WTC11 (cell line): ENCODE results near the gene DBT. TPM values are rescaled to one million over a fixed set of nuclear protein-coding genes. Genes with fewer than 3 reads are reported as not detected.

Experiments used
- AFF4 ChIP-seq: sonication (generic); formaldehyde crosslinking; IDR thresholded peaks from 2 replicates; pipeline ENCODE4 v1.8.1; 2023; ENCODE audit warnings: mild to moderate bottlenecking, missing genetic modification reagents, borderline replicate concordance
- ATF2 ChIP-seq: sonication (generic); formaldehyde crosslinking; IDR thresholded peaks from 2 replicates; pipeline ENCODE4 v1.8.1; 2022; ENCODE audit warnings: low read depth, missing genetic modification reagents, borderline replicate concordance
- E2F1 ChIP-seq: sonication (generic); formaldehyde crosslinking; IDR thresholded peaks from 2 replicates; pipeline ENCODE4 v1.8.0; 2022; ENCODE audit warnings: mild to moderate bottlenecking, missing genetic modification reagents
- ETV6 ChIP-seq: sonication (generic); formaldehyde crosslinking; IDR thresholded peaks from 2 replicates; pipeline ENCODE4 v1.8.1; 2022; ENCODE audit warnings: mild to moderate bottlenecking, missing genetic modification reagents
- FOXK1 ChIP-seq: sonication (generic); formaldehyde crosslinking; IDR thresholded peaks from 2 replicates; pipeline ENCODE4 v1.8.0; 2022; ENCODE audit warnings: mild to moderate bottlenecking, moderate library complexity, missing genetic modification reagents
- GABPB1 ChIP-seq: sonication (generic); formaldehyde crosslinking; IDR thresholded peaks from 2 replicates; pipeline ENCODE4 v1.8.1; 2023; ENCODE audit warnings: mild to moderate bottlenecking, missing genetic modification reagents
- HMGXB4 ChIP-seq: sonication (generic); formaldehyde crosslinking; IDR thresholded peaks from 2 replicates; pipeline ENCODE4 v1.8.1; 2023; ENCODE audit warnings: mild to moderate bottlenecking, moderate library complexity, missing genetic modification reagents
- NFE2L1 ChIP-seq: sonication (generic); formaldehyde crosslinking; IDR thresholded peaks from 2 replicates; pipeline ENCODE4 v1.8.1; 2023; ENCODE audit warnings: missing genetic modification reagents
- NR2C2 ChIP-seq: sonication (generic); formaldehyde crosslinking; IDR thresholded peaks from 2 replicates; pipeline ENCODE4 v1.8.0; 2022; ENCODE audit warnings: mild to moderate bottlenecking, missing genetic modification reagents
- STAT6 ChIP-seq: sonication (generic); formaldehyde crosslinking; conservative IDR thresholded peaks from 2 replicates; pipeline ENCODE4 v1.8.1; 2023; ENCODE audit warnings: mild to moderate bottlenecking, low read depth, missing genetic modification reagents, moderate library complexity
- ZNF425 ChIP-seq: fragments of 250-450 bp; sonication (Bioruptor Pico); conservative IDR thresholded peaks from 2 replicates; pipeline ENCODE4 v1.9.0; 2021; ENCODE audit warnings: mild to moderate bottlenecking
- ZNF532 ChIP-seq: fragments of 250-450 bp; sonication (Bioruptor Pico); IDR thresholded peaks from 2 replicates; pipeline ENCODE4 v1.9.0; 2021; ENCODE audit warnings: mild to moderate bottlenecking, borderline replicate concordance
- total RNA-seq: library from RNA; stranded (reverse); gene quantifications from 3 replicates; pipeline ENCODE4 v1.2.3, GENCODE V29; 2021

The DBT gene
- total RNA-seq, 1 experiment from 2014 or later: 20.1 TPM

GRCh38 chr1:100249537-100250257 is at the start of gene DBT (continued):
- TF ChIP-seq AFF4 (CRISPR knock-in tag) (no peak), NR2C2 (no peak), STAT6 (CRISPR knock-in tag) (no peak), NFE2L1 (CRISPR knock-in tag) (peak; percentile 68; the same call in 1 of the 2 replicates), HMGXB4 (CRISPR knock-in tag) (no peak; the same call in 1 of the 2 replicates), FOXK1 (CRISPR knock-in tag) (peak; percentile 79; the same call in 1 of the 2 replicates), ZNF425 (CRISPR knock-in tag) (no peak), ETV6 (CRISPR knock-in tag) (peak; percentile 83), ATF2 (CRISPR knock-in tag) (no peak), GABPB1 (CRISPR knock-in tag) (no peak; the same call in 1 of the 2 replicates), E2F1 (CRISPR knock-in tag) (no peak), ZNF532 (CRISPR knock-in tag) (no peak)
